SW480 (cell line): ENCODE measurements around the gene PLEKHG2.

ENCODE experiments used
- DNase-seq: peaks from one replicate; pipeline ENCODE4 v3.0.0-alpha.2; 2016; ENCODE audit warnings: low spot score

PLEKHG2 gene

DNA sequence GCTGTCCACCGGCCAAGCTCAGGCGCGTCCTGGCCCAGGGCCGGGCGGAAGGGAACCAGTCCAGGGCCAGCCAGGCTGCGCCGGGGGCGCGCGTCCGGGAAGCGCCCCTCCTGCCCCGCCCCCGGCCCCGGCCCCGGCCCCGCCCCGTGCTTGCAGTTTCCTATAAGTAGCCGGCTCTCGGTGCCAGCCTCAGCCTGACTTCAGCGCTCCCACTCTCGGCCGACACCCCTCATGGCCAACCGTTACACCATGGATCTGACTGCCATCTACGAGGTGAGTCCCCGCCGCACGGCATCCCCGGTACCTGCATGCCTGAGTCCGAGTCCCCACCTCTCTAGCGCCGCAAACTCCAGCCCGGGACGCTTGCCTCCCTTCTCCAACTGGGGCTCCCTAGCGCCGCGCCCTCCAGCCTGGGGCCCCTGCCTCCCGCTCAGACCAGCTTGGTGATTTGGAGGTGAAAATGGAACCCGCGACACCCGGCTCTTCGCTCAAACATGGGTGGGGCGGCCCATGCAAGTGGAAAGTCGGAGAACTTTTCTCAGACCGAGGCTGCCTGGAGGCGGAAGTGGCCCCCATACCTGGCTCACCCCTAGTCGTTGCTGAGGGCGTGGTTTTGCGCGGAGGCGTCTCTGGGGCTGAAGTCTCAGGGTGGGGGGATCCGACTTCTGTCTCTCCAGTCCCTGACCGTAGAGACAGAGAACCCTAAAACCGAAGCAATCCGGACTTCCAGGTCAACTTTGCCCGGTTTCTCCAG is 5.6 kb upstream of the PLEKHG2 start, which contains the start of gene ZFP36:
TSS of gene ZFP36 (plus strand) at position 192 of the 754 bp plus-strand sequence. CDS start at position 250, 58 bp downstream.
- DNase-seq = peak; percentile 93

DNA sequence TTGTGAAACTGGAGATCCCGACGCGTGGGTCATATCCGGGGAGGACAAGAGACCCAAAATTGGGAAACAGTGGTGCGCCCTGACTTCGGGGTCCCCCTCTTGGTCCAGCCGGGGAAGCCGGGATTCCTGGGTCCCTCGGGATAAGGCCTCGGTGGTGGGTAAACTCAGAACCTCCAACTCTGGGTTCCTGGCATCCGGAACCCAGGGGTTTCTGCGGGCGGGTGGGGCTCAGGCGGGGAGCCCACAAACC is 5.1 kb upstream of the PLEKHG2 start:
- no peak for DNase-seq

GRCh38 chr19:39407660-39408391 is 4.6 kb upstream of the PLEKHG2 start:
- peak; percentile 65 for DNase-seq

GRCh38 chr19:39408392-39409207 is 3.9 kb upstream of the PLEKHG2 start:
- DNase-seq = peak; percentile 58

DNA sequence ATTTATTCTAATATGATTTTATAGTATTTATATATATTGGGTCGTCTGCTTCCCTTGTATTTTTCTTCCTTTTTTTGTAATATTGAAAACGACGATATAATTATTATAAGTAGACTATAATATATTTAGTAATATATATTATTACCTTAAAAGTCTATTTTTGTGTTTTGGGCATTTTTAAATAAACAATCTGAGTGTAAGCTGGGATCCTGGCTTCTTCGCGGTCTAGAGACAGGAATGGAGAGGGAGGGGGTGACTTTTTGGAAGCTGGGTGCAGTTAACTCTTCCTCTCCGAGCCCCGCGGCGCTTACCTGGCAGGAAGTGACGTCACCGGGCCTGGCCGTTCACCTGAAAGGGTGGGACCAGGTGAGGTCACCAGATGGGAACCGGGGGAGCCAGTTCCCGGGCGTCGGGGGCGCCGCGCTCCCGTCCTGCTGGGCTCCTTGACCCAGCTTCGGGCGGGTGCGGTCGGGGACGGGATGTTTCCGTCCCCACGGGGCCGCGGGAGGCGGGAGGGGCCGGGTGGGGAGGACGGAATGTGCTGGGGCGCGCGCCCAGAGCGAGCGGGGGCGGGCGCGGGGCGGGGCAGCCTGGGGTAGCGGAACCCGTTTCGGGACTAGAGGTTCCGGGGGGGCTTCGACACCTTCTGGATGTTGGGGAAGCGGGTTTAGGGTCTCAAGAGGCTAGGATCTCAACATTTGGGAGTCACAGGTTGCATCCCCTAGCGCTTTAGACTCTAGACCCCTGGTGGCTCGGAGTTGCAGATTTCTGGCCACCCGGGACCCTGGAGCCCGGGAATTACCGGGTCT is 3.1 kb upstream of the PLEKHG2 start:
- DNase-seq = peak; percentile 99

GRCh38 chr19:39410017-39410830 is 2.2 kb upstream of the PLEKHG2 start:
- DNase-seq = peak; percentile 54

- DNase-seq = no peak
Measured at GRCh38 chr19:39410831-39411080, 1.7 kb upstream of the PLEKHG2 start.

- peak; percentile 87 for DNase-seq
Measured at GRCh38 chr19:39411081-39411831, 1.2 kb upstream of the PLEKHG2 start.

GRCh38 chr19:39411832-39412099 is 703 bp upstream of the PLEKHG2 start:
- peak; percentile 96 for DNase-seq

GRCh38 chr19:39412867-39413271 is 400 bp downstream of the PLEKHG2 start:
- DNase-seq = no peak

DNA sequence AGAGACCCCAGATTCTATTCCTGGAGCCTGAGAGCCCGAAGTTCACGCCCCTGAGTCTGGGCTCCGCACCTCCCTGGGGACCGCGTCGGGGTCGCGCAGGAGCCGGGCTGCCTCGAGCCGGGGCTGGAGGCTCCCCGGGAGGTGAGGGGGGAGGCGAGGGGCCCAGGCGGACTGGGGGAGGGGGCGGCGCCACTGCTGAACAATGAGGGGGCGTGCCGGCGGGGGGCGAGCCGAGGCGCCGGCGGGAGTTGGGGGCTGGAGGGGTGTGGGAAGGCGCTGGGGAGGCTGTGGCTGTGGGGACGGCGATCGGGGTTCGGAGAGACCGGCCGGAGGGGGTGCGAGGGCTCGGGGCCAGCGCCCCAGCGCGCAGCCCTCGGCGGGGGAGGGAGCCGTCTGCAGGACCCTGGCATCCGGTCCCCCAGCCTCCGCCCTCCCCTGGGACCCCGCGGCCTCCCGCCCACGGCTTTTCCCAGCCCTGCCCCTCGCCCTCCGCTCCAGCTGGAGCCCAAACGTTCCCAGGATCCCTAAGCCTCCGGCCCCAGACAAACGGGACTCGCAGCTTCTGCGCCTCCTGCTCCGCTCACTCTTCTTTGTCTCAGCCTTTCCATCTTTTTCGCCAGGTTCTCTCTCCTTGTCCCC is 922 bp downstream of the PLEKHG2 start:
- peak; percentile 47 for DNase-seq

- no peak for DNase-seq
Measured at GRCh38 chr19:39413911-39414608, 1.6 kb downstream of the PLEKHG2 start.

GRCh38 chr19:39415111-39416046 is 2.9 kb downstream of the PLEKHG2 start:
- no peak for DNase-seq

GRCh38 chr19:39416152-39417120 is 4.0 kb downstream of the PLEKHG2 start:
- DNase-seq = no peak

- no peak for DNase-seq
Measured at GRCh38 chr19:39417463-39418181, 5.2 kb downstream of the PLEKHG2 start.

GRCh38 chr19:39419003-39419402 is 6.5 kb downstream of the PLEKHG2 start:
- DNase-seq = no peak

DNA sequence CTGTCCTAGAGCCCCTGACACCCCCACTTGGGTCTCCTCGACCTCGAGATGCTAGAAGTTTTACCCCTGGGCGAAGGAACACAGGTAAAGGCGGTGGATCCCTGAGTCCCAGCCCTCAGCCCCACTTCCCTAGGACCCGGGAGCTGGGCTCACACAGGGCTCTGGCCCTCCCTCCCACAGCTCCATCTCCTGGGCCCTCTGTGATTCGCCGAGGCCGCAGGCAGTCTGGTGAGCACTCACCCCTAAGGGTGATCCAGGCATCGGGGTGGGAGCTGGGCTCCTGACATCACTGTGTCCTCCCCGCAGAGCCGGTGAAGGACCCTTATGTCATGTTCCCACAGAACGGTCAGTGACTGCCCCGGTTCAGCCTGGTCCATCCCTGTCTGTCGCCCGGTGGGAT is 8.3 kb downstream of the PLEKHG2 start:
- DNase-seq = no peak
